Mononuclear cell (primary cell): ENCODE data around the gene GABBR2. TPM values are rescaled to one million over a fixed set of nuclear protein-coding genes. Genes with fewer than 3 reads are reported as not detected.

Source experiments
- H3K27me3 ChIP-seq: 2 replicates; pipeline ENCODE4 v1.6.0; 2011; ENCODE audit warnings: low read length, control low read depth; ENCODE audit not compliant: insufficient read depth
- H3K4me1 ChIP-seq: 2 replicates; pipeline ENCODE4 v1.5.1; 2011; ENCODE audit warnings: mild to moderate bottlenecking, low read length, control low read depth; ENCODE audit not compliant: insufficient read depth
- H3K4me3 ChIP-seq: 2 replicates; pipeline ENCODE4 v1.5.1; 2011; ENCODE audit warnings: mild to moderate bottlenecking, low read length, moderate library complexity
- H3K9me3 ChIP-seq: 2 replicates; pipeline ENCODE4 v1.5.1; 2011; ENCODE audit warnings: low read depth, mild to moderate bottlenecking, control low read depth, low read length
- total RNA-seq: library from RNA; depleted of rRNA; stranded (reverse); fragments of >200 nt; gene quantifications from one replicate; pipeline ENCODE4 v1.2.3, GENCODE V29; 2012

GABBR2 gene
- under 0.01 TPM for total RNA-seq

DNA sequence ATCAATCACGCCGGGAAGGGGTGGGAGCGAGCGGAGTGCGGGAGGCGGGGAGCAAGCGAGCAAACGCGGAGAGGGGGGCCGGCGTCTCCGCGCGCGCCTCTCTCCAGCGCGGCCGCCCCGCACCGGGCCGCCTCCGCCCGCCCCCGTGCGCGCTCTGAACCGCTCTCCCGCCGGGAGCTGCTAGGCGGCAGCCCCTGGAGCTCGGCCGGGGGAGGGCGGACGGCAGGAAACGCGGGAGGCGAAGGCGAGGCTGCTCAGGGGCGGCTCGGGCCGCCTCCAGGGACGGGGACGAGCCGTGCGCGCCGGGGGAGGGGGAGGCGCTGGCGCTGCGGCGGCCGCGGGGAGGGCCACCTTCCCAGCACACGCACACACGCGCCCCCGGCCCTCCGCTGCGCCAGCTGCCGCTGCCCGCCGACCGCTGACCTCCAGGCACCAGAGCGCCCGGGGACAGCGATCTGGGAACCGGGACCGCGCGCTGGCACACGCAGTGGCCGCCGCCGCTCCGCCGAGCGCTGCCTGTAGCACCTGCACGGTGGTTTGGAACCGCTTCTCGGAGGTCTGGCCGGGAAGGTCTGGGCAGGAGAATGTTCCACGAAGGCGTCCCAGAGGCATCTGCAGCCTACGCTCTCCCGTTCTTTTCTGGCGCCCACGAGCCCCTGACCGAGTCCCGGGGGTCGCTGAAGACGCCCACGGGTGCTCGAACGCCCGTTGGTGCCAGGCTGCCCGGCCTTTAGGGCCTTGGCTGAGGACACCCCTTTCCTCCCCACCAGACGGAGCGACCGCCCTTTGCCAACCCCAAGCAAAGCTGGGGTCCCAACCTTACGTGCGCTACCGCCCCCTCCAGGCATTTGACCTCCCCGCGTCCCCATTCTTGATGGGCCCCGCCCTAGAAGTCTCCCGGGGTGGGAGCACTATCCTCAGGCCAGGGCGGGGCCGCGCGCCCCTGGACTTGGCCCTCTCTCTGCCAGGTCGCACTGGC, at the start of gene GABBR2:
Gene GABBR2 (minus strand): TSS at position 3 of the 979 bp plus-strand sequence. CDS start 198 bp downstream, outside the sequence.
- H3K4me1 ChIP-seq: no peaks in the 10 kb centered on the region
- no peaks in the 10 kb centered on the region for H3K9me3 ChIP-seq
- peaks cover 56% of the 10 kb centered on the region for H3K27me3 ChIP-seq
- H3K4me3 ChIP-seq: no peak within 1 kb of the TSS

DNA sequence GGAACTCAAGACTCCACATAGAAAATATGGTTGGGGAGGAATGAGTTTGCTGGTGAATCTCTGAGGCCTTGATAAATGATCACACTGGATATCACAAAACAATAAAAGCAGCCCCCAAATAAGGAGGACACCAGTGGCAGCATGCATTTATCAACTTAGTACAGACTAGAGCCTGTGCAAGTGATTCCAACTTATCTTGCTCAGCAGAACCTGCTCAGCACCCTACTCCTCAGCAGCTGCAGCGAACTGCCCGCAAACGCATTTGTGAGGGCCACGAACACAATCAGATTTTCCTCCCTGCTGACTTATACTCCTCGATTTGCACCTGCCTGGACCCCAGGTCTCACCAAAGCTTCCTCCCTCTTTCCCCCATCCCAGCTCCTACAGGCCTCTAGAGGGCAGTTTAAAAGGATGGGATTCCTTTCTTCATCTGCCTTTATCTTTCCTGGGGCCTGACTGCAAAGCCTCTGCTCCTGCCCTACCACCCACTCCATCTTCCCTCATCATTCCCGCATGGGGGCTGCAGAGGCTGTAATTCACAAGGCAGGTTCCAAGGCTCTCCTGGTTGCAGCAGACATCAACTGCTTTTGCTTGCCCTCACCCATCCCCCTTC, 46.4 kb upstream of the GABBR2 start:
- H3K9me3 ChIP-seq: no peaks in the 10 kb centered on the region
- peaks cover 16% of the 10 kb centered on the region for H3K4me1 ChIP-seq
- H3K27me3 ChIP-seq: no peaks in the 10 kb centered on the region
- H3K4me3 ChIP-seq: no peak overlapping the region

DNA sequence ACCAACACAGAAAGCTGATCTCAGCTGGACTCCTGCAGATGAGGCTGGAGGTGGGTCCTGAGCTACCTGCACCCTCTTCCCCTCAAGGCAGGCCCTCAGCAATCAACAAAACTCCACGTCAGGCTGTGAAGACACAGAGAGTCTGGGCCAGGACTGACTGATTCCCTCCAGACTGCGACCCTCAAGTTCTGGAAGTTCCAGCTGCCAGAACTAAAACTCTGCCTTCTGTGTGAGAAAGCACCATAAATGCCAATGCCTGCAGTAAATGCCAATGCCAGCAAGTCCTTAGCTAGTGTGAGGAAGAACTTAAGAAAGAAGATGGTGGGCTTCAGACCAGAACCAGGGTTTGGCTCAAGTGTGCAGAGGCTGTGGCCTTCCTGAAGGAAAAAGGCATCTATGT, 42.5 kb upstream of the GABBR2 start:
- no peaks in the 10 kb centered on the region for H3K9me3 ChIP-seq
- no peaks in the 10 kb centered on the region for H3K27me3 ChIP-seq
- H3K4me3 ChIP-seq: no peak overlapping the region
- peaks cover 22% of the 10 kb centered on the region for H3K4me1 ChIP-seq

GRCh38 chr9:98750364-98751060, 41.8 kb upstream of the GABBR2 start:
- Histone ChIP-seq H3K4me3 (no peak overlapping the region), H3K4me1 (peaks cover 22% of the 10 kb centered on the region), H3K27me3 (no peaks in the 10 kb centered on the region), H3K9me3 (no peaks in the 10 kb centered on the region)

DNA sequence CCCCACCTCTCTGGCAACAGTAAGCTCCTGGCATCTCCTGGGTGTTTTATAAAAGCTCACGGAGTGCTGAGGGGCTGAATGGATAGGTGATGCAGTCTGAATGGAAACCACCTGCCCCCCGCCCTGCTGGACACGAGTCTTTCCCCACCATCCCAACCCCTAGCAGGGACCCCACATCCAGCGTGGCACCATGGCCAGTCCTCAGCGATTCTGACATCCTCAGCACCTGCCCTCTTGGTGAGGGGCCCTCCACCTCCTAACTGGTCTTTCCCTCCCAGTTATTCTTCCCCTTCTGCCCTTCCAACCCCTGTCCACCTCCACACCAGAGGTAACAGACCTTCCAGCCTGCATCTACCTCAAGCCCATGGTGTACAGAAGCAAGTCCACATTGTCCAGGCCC, 38.7 kb upstream of the GABBR2 start:
- H3K27me3 ChIP-seq: no peaks in the 10 kb centered on the region
- H3K9me3 ChIP-seq: no peaks in the 10 kb centered on the region
- peaks cover 22% of the 10 kb centered on the region for H3K4me1 ChIP-seq
- no peak overlapping the region for H3K4me3 ChIP-seq

- Histone ChIP-seq H3K9me3 (no peaks in the 10 kb centered on the region), H3K4me3 (no peak overlapping the region), H3K27me3 (no peaks in the 10 kb centered on the region), H3K4me1 (peaks cover 10% of the 10 kb centered on the region)
Observed at GRCh38 chr9:98745470-98745869, 36.7 kb upstream of the GABBR2 start.

- Histone ChIP-seq H3K4me3 (no peak overlapping the region), H3K4me1 (no peaks in the 10 kb centered on the region), H3K9me3 (no peaks in the 10 kb centered on the region), H3K27me3 (no peaks in the 10 kb centered on the region)
Observed at GRCh38 chr9:98743818-98744611, 35.3 kb upstream of the GABBR2 start.

DNA sequence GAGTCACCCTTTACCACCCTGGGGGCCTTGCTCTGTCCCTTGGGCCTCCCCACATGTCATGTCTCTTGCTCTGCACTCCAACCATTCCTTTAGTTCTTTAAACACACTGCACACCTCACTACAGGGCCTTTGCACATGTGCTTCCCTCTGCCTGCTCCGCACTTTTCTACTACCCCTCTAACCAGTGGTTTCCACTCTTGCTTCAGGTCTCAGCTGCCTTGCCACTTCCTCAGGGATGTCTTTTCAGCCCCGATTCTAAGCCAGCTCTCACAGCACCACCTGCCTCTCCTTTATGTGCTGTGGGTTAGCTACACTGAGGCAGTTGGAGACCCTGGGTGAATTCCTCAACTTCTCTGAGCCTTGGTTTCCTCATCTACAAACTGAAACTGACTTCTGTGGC, 34.6 kb upstream of the GABBR2 start:
- Histone ChIP-seq H3K27me3 (no peaks in the 10 kb centered on the region), H3K4me1 (no peaks in the 10 kb centered on the region), H3K4me3 (no peak overlapping the region), H3K9me3 (no peaks in the 10 kb centered on the region)

DNA sequence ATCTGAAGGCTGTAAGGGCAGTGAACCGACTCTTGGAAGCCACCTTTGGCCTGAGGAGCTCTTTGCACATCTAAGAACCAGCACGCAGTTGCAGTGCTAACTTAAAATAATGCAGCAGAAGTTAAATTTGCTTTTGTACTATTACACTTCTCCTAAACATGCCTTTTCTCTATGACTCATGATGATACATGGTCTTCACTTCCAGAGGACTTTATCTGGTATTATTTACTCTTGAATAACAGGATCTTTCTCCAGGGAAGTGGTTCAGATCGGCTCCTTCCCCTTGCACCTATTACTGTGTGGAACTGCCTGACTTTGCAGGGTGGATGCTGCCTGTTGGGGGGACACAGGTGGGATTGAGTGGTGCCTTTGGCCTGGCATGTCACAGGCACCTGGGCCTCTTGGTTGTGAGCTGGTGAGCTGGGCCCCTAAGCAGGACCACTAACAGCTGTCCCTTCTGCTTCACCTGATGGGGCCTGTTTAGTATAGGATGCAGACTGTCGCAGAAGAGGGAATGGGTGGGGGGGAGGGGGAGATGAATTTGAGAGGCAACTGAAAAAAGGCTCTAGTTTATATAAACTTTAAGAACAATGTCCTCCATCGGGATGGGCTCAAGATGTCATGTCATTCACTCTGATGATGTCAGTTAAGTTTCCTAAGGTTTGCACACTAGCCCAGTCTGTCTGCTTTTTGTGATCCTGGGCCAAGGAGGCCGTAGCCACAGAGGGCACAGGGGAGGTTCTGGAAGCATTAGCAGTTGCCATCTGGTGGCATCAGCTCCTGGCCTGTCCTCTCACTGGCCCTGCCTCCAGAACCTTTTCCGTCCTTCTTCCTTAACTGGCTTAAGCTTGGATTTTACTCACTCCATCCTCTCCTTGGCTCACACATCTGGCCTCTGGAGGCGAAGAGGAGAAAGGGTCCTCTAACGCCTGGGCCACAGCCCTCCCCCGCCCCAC, 33.9 kb upstream of the GABBR2 start:
- Histone ChIP-seq H3K27me3 (no peaks in the 10 kb centered on the region), H3K4me1 (no peaks in the 10 kb centered on the region), H3K4me3 (no peak overlapping the region), H3K9me3 (no peaks in the 10 kb centered on the region)

DNA sequence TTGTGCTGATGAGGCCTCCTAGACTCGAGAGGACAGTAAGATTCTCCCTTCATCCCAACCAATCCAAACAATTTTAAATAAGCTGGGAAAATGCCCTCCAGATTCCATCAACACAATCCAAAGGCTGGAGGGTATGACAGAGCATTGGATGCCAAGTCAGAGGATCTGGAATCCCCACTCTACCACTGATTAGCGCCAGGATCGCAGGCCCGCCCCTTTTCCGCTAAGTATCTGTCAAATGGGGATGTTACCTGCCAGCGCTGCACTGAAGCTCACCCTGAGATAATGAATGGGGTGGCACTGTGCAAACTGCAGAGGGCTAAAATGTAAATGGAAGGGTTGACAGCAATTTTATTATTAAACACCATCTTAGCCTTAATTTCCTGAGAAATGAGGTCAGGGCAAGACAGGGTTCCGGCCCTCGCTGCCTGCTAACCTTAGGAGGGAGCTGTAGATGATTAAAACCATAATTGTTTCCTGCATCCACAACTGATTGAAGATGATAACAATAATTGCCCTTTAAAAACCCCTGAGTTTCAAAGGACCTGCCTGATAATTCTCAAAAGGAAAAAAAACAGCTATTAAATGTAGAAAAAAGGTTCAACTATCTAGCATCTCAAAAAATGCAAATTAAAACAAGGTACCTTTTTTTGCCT, 31.6 kb upstream of the GABBR2 start:
- Histone ChIP-seq H3K27me3 (no peaks in the 10 kb centered on the region), H3K9me3 (no peaks in the 10 kb centered on the region), H3K4me3 (no peak overlapping the region), H3K4me1 (no peaks in the 10 kb centered on the region)

DNA sequence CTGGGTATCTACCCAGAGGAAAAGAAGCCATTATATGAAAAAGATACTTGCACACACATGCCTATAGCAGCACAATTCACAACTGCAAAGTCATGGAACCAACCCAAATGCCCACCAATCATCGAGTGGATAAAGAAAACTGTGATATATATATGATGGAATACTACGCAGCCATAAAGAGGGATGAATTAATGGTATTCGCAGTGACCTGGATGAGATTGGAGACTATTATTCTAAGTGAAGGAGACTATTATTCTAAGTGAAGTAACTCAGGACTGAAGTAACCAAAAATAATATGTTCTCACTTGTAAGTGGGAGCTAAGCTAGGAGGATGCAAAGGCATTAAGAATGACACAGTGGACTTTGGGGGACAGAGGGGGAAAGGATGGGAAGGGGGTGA, 30.0 kb upstream of the GABBR2 start:
- no peak overlapping the region for H3K4me3 ChIP-seq
- no peaks in the 10 kb centered on the region for H3K4me1 ChIP-seq
- H3K27me3 ChIP-seq: no peaks in the 10 kb centered on the region
- no peaks in the 10 kb centered on the region for H3K9me3 ChIP-seq

DNA sequence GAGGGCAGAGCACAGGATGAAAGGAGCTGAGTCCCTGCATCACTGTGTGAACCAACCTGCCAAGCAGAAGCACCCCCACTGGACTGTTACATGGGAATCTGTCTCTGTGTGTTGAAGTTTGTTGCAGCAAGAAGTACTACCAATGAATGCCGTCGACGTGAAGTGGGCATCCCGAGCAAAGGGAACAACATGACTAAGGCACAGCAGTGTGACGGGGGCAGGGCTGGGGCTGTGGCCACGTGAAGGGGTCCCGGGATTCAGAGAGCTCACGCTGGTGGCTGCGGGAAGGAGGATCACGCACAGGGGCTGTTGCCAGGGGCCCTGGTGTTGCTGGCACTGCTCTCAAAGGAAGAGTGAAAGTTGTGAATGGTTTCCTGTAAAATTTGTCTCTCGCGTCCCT, 27.5 kb upstream of the GABBR2 start:
- H3K9me3 ChIP-seq: no peaks in the 10 kb centered on the region
- no peaks in the 10 kb centered on the region for H3K4me1 ChIP-seq
- no peaks in the 10 kb centered on the region for H3K27me3 ChIP-seq
- no peak overlapping the region for H3K4me3 ChIP-seq

DNA sequence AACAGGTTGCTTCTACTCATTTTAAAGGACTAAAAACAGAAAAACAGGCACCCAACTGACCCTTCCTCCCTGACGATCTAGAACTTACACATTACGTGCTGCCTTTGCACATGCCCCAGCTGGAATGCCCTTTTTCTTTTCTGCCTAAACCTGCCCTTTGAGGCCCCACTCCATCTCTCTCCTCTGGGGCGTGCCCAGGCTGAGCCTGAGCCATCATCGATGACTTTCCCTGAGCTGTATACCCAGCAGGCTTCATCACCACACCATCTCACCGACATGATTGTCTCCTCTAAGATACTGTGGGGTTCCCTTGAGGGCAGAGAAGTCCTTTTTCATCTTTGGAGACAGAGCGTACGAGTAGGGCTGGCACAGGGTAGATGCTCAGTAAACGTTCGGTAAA, 24.1 kb upstream of the GABBR2 start:
- no peaks in the 10 kb centered on the region for H3K4me1 ChIP-seq

More for the DNA sequence above, 24.1 kb upstream of the GABBR2 start:
- no peaks in the 10 kb centered on the region for H3K27me3 ChIP-seq
- H3K9me3 ChIP-seq: no peaks in the 10 kb centered on the region
- H3K4me3 ChIP-seq: no peak overlapping the region
